Spleen (tissue), 11 donors: ENCODE results near the gene XPR1. TPM values are rescaled to one million over a fixed set of nuclear protein-coding genes. Genes with fewer than 3 reads are reported as not detected.

ENCODE experiments used
- DNase-seq: peaks from one replicate; pipeline ENCODE4 v3.0.0-alpha.2; 2020
- H3K27ac ChIP-seq, 8 donors: fragments of 200-600 bp; sonication (generic) in 7 of 8; 1 replicate in 4 of 8; 2 replicates in 4 of 8; pipeline versions ENCODE4 v1.5.0 to v1.8.0; 2016 to 2021; ENCODE audit warnings: inconsistent platforms in 4 of 8, mild to moderate bottlenecking in 4 of 8, moderate library complexity in 1 of 8
- H3K27me3 ChIP-seq, 7 donors: fragments of 200-600 bp; sonication (generic) in 6 of 7; replicated peaks in 1 of 7; 1 replicate in 4 of 7; 2 replicates in 3 of 7; pipeline versions ENCODE4 v1.5.0 to v1.8.0; 2016 to 2021; ENCODE audit warnings: inconsistent platforms in 3 of 7, mild to moderate bottlenecking in 1 of 7
- H3K36me3 ChIP-seq, 6 donors: fragments of 200-600 bp; sonication (generic) in 5 of 6; 1 replicate in 4 of 6; 2 replicates in 2 of 6; pipeline versions ENCODE4 v1.5.0 to v1.8.0; 2016 to 2021; ENCODE audit warnings: inconsistent platforms in 2 of 6
- H3K4me1 ChIP-seq, 6 donors: fragments of 200-600 bp; sonication (generic) in 5 of 6; 1 replicate in 3 of 6; 2 replicates in 3 of 6; pipeline versions ENCODE4 v1.5.0 to v1.8.0; 2016 to 2021; ENCODE audit warnings: inconsistent platforms in 3 of 6
- H3K4me3 ChIP-seq, 8 donors: fragments of 200-600 bp; sonication (generic) in 7 of 8; 1 replicate in 4 of 8; 2 replicates in 4 of 8; pipeline versions ENCODE4 v1.5.0 to v1.8.0; 2016 to 2021; ENCODE audit warnings: inconsistent platforms in 4 of 8, mild to moderate bottlenecking in 4 of 8, moderate library complexity in 2 of 8
- H3K9me3 ChIP-seq, 8 donors: fragments of 200-600 bp; sonication (generic) in 7 of 8; 1 replicate in 4 of 8; 2 replicates in 4 of 8; pipeline versions ENCODE4 v1.5.0 to v1.8.0; 2016 to 2021; ENCODE audit warnings: inconsistent platforms in 4 of 8
- CTCF ChIP-seq, 11 experiments: fragments of 200-600 bp in 7 of 11; fragments of 450-650 bp in 4 of 11; sonication (generic) in 4 of 11; IDR thresholded peaks in 8 of 11; conservative IDR thresholded peaks in 3 of 11; 1 replicate in 7 of 11; 2 replicates in 4 of 11; pipeline versions ENCODE4 v1.4.0 to v1.8.0; 2016 to 2021; ENCODE audit warnings: antibody characterized with exemption in 11 of 11, inconsistent platforms in 4 of 11, mild to moderate bottlenecking in 1 of 11
- POLR2A ChIP-seq, 3 donors: fragments of 450-650 bp; IDR thresholded peaks; one replicate each; pipeline ENCODE4 v1.5.1; 2017; ENCODE audit warnings: antibody characterized with exemption in 3 of 3, mild to moderate bottlenecking in 1 of 3
- POLR2AphosphoS5 ChIP-seq, 3 donors: sonication (generic); formaldehyde crosslinking; IDR thresholded peaks; one replicate each; pipeline ENCODE4 v1.5.1; 2017; ENCODE audit warnings: antibody characterized with exemption in 3 of 3
- WGBS, 5 donors: extraction: QIAGEN DNeasy Blood & Tissue Kit in 3 of 5; methylation state at CpG; one replicate each; pipeline versions ENCODE4 v1.1.5 to v1.1.7; 2013 to 2018; 5-methylcytosine and 5-hydroxymethylcytosine counted together
- intact Hi-C: fragments of 100-400 bp; cut with DNase I; formaldehyde crosslinking; loops from one replicate; pipeline ENCODE4 v1.15.0; 2023; ENCODE audit warnings: low total_unique reads
- polyA plus RNA-seq, 3 donors: library from polyadenylated mRNA; stranded (reverse); fragments of 200-250 nt; gene quantifications; one replicate each; pipeline ENCODE4 v1.2.1, GENCODE V29; 2013
- total RNA-seq, 7 donors: library from RNA; depleted of rRNA in 3 of 7; stranded (reverse); fragments of >200 nt in 3 of 7; fragmentation: NEBNext Ultra II Directional in 4 of 7; extraction: Animal tissue kit (Norgen Biotek cat#: 25700) in 4 of 7; gene quantifications; one replicate each; pipeline versions ENCODE4 v1.1.0 to v1.2.1, GENCODE V29; 2016 to 2021
- donor health status: healthy with polysubstance abuse.
- donor health status: DM: no; HTN: no; CAD: no; lungs with moderate emphysema.
- donor health status: DM: no; HTN: no; CAD: no.
- donor health status: Bipolar disorder and iron deficiency.
- donor health status: healthy.
- donor health status: DM: no; HTN: no; CAD: no.
- donor health status: DM: yes; HTN: yes; CAD: no.

XPR1 gene
- total and polyA plus RNA-seq, 10 donors = 2.3 to 26.8 (median 18.1) TPM

GRCh38 chr1:180923021-180923841 lies 291.4 kb downstream of the XPR1 start:
- 66 to 78% (median 75%) methylated on average over 13 of the region's 13 CpGs for WGBS, 5 donors
- TF ChIP-seq POLR2A (IDR thresholded peaks at IDR 0.05) (no peak), CTCF (IDR thresholded peaks at IDR 0.05 in 8 of 11, conservative IDR thresholded peaks at IDR 0.05 in 3 of 11) (no peak), POLR2AphosphoS5 (IDR thresholded peaks at IDR 0.05) (no peak)

GRCh38 chr1:180923887-180924286 lies 292.1 kb downstream of the XPR1 start:
- H3K9me3 ChIP-seq = no peaks in the 10 kb centered on the region
- H3K27me3 ChIP-seq = no peaks in the 10 kb centered on the region
- TF ChIP-seq POLR2A (IDR thresholded peaks at IDR 0.05) = no peak
- TF ChIP-seq POLR2AphosphoS5 (IDR thresholded peaks at IDR 0.05) = no peak
- no peak for TF ChIP-seq CTCF (IDR thresholded peaks at IDR 0.05 in 8 of 11, conservative IDR thresholded peaks at IDR 0.05 in 3 of 11)
- peaks cover 4 to 24% (median 15%) of the 10 kb centered on the region in 6 donors for H3K4me1 ChIP-seq
- intact Hi-C loops = no loop called here
- no peak overlapping the region for H3K27ac ChIP-seq
- DNase-seq = no peak
- H3K4me3 ChIP-seq = no peak overlapping the region
- WGBS, 5 donors = 70 to 90% (median 74%) methylated on average over 4 of the region's 4 CpGs
- no peaks in the 10 kb centered on the region for H3K36me3 ChIP-seq

More at GRCh38 chr1:180923021-180923841, 291.4 kb downstream of the XPR1 start:
- Histone ChIP-seq H3K36me3 (no peaks in the 10 kb centered on the region), H3K27ac (no peak overlapping the region), H3K4me1 (peaks cover 4 to 24% (median 15%) of the 10 kb centered on the region in 6 donors), H3K4me3 (no peak overlapping the region), H3K9me3 (no peaks in the 10 kb centered on the region), H3K27me3 (no peaks in the 10 kb centered on the region)
- no peak for DNase-seq
- intact Hi-C loops = no loop called here

- H3K36me3 ChIP-seq = peaks cover 0 to 5% (median 0%) of the 10 kb centered on the region in 6 donors
- peaks cover 4 to 24% (median 15%) of the 10 kb centered on the region in 6 donors for H3K4me1 ChIP-seq
- H3K4me3 ChIP-seq = no peak overlapping the region
- H3K27me3 ChIP-seq = no peaks in the 10 kb centered on the region
- TF ChIP-seq CTCF (IDR thresholded peaks at IDR 0.05 in 8 of 11, conservative IDR thresholded peaks at IDR 0.05 in 3 of 11) = no peak
- no peak for DNase-seq
- H3K9me3 ChIP-seq = no peaks in the 10 kb centered on the region
- no peak overlapping the region for H3K27ac ChIP-seq
- 74 to 90% (median 84%) methylated on average over 2 of the region's 2 CpGs for WGBS, 5 donors
- intact Hi-C loops = no loop called here
Observed at GRCh38 chr1:180924939-180925338, 293.1 kb downstream of the XPR1 start.

- Histone ChIP-seq H3K27me3 (no peaks in the 10 kb centered on the region), H3K36me3 (peaks cover 0 to 8% (median 0%) of the 10 kb centered on the region in 6 donors), H3K4me1 (peaks cover 4 to 24% (median 15%) of the 10 kb centered on the region in 6 donors), H3K9me3 (no peaks in the 10 kb centered on the region), H3K4me3 (no peak overlapping the region), H3K27ac (peak overlapping the region in 2 of 8 donors; percentile 26 to 39)
- intact Hi-C loops = no loop called here
- DNase-seq = no peak
- 53 to 67% (median 62%) methylated on average over 5 to 7 of the region's 7 CpGs for WGBS, 5 donors
- TF ChIP-seq POLR2A (IDR thresholded peaks at IDR 0.05) = no peak
- no peak for TF ChIP-seq CTCF (IDR thresholded peaks at IDR 0.05 in 8 of 11, conservative IDR thresholded peaks at IDR 0.05 in 3 of 11)
- TF ChIP-seq POLR2AphosphoS5 (IDR thresholded peaks at IDR 0.05) = no peak
Observed at GRCh38 chr1:180925471-180926051, 293.7 kb downstream of the XPR1 start.
